Subcutaneous abdominal adipose tissue (tissue), 5 donors: Measurements from ENCODE around the gene CPED1.
"Not testable (repeated sequence)": the region's sequence is repeated elsewhere in the genome, so short reads cannot be mapped to it uniquely, and the experiment has no call there.

Source experiments
- H3K27ac ChIP-seq: one replicate; pipeline ENCODE4 v1.7.0; 2013; ENCODE audit warnings: low read depth, mild to moderate bottlenecking, inconsistent platforms, low read length, moderate library complexity
- H3K27me3 ChIP-seq, 5 donors: one replicate each; pipeline ENCODE4 v1.7.0; 2013; ENCODE audit warnings: low read length in 5 of 5, inconsistent platforms in 1 of 5; ENCODE audit not compliant: control insufficient read depth in 5 of 5, insufficient read depth in 4 of 5
- H3K36me3 ChIP-seq, 5 donors: one replicate each; pipeline ENCODE4 v1.7.0; 2013; ENCODE audit warnings: low read length in 5 of 5; ENCODE audit not compliant: control insufficient read depth in 5 of 5, insufficient read depth in 5 of 5
- H3K4me1 ChIP-seq, 5 donors: one replicate each; pipeline ENCODE4 v1.7.0; 2013; ENCODE audit warnings: low read length in 5 of 5, mild to moderate bottlenecking in 3 of 5, moderate library complexity in 1 of 5; ENCODE audit not compliant: control insufficient read depth in 5 of 5, insufficient read depth in 5 of 5
- H3K4me3 ChIP-seq, 5 donors: one replicate each; pipeline ENCODE4 v1.7.0; 2013; ENCODE audit warnings: low read length in 5 of 5, low read depth in 1 of 5
- H3K9ac ChIP-seq, 5 donors: one replicate each; pipeline ENCODE4 v1.7.0; 2013; ENCODE audit warnings: low read length in 5 of 5, mild to moderate bottlenecking in 4 of 5, moderate library complexity in 3 of 5
- H3K9me3 ChIP-seq, 5 donors: one replicate each; pipeline ENCODE4 v1.7.0; 2013; ENCODE audit warnings: low read length in 5 of 5; ENCODE audit not compliant: control insufficient read depth in 5 of 5
- donor health status: healthy.
- donor health status: healthy.
- donor health status: healthy.
- donor health status: healthy.
- donor health status: healthy.

Gene CPED1

DNA sequence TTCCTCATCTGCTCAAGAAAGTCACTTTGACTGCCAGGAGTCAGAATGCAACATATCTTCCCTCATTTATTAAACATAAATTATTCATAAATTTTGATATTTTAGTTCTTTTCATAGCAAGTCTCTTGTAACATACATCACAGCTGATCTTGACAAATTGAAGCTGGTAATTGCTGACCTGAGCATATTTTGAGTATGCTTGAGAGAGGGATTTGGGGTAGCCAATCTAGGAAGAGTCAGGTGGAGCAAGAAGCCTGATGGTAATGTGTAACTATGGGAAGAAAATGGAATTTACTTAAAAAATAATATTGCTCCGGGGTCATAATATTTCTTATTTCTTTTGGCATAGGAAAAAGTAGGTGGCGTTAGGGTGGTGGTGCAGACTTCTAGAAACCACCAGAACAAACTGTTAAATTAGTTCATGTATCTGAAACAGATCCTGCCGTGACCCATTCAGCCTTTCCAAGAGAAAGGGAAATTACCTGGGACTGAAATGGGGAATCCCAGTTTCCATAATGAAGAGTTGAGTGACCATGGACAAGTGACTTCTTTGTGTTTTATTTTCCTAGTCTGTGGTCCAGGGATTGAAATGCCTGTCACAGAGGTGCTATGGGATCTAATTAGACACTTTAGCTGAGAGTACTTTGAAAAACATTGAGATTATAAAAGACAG, 12.9 kb downstream of the CPED1 start:
- no peaks in the 10 kb centered on the region for H3K9me3 ChIP-seq
- no peak overlapping the region for H3K4me3 ChIP-seq
- no peak overlapping the region for H3K9ac ChIP-seq
- peaks cover 4 to 58% (median 46%) of the 10 kb centered on the region in 5 donors for H3K4me1 ChIP-seq
- peak overlapping the region; percentile 18 for H3K27ac ChIP-seq
- H3K27me3 ChIP-seq: no peaks in the 10 kb centered on the region
- H3K36me3 ChIP-seq: peaks cover 0 to 5% (median 0%) of the 10 kb centered on the region in 5 donors

DNA sequence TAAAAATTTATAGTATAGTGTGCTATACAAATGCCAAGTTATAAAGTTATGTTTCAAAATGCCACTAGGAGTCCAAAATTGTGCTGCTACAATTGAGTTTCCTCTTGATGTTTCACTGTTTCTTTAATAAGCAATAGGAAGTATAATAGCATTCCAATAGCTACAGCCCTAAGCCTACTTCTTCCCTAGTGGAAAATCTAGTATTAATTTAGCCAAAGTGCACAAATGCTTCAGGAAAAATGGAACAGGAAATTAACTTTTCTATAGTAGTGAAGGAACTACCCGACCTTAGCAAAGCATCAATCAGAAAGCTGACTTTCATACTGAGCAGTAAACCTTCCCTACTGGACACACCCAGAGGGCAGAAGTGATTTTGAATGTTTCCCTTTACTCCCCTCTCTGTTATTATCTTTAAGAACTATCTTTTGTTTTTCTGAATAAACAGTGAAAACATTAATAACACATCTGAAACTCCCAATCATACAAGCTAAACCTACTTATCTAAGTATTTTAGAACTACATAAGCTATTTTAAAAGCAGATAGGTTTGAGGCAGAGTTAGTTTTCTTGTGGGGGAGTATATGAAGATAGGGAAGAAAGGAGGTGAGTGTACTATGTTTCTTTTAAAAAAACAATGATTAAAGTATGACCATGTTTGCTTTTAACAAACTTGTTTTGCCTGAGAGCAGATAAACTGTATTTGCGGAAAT, 13.7 kb downstream of the CPED1 start:
- Histone ChIP-seq H3K9me3 (no peaks in the 10 kb centered on the region), H3K9ac (peak overlapping the region in 1 of 5 donors; percentile 37), H3K4me1 (peaks cover 0 to 57% (median 46%) of the 10 kb centered on the region in 5 donors), H3K27ac (peak overlapping the region; percentile 18), H3K27me3 (no peaks in the 10 kb centered on the region), H3K36me3 (peaks cover 0 to 5% (median 0%) of the 10 kb centered on the region in 5 donors), H3K4me3 (no peak overlapping the region)

DNA sequence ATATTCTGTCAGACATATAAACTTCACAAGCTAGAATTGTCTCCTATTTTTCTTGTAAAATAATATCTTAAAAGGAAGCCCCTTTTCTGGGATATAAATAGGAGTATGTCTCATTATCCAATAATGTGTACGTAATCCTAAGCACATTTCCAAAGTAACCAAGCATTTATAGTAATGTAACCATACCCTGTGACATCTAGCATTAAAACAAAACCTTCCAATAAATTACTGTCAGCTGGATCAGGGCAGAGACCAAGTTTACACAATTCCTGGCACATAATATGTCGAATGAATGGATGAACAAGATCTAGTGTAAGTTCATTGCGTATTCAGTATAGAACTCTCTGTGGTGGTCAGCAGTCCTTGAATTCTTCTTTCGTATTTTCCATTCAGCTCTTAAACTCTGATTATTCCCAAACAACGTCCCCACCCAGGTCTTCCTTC, 14.3 kb downstream of the CPED1 start:
- Histone ChIP-seq H3K9ac (no peak overlapping the region), H3K36me3 (peaks cover 0 to 5% (median 0%) of the 10 kb centered on the region in 5 donors), H3K4me3 (no peak overlapping the region), H3K9me3 (no peaks in the 10 kb centered on the region), H3K27me3 (no peaks in the 10 kb centered on the region), H3K4me1 (peaks cover 0 to 54% (median 46%) of the 10 kb centered on the region in 5 donors), H3K27ac (peak overlapping the region; percentile 18)

DNA sequence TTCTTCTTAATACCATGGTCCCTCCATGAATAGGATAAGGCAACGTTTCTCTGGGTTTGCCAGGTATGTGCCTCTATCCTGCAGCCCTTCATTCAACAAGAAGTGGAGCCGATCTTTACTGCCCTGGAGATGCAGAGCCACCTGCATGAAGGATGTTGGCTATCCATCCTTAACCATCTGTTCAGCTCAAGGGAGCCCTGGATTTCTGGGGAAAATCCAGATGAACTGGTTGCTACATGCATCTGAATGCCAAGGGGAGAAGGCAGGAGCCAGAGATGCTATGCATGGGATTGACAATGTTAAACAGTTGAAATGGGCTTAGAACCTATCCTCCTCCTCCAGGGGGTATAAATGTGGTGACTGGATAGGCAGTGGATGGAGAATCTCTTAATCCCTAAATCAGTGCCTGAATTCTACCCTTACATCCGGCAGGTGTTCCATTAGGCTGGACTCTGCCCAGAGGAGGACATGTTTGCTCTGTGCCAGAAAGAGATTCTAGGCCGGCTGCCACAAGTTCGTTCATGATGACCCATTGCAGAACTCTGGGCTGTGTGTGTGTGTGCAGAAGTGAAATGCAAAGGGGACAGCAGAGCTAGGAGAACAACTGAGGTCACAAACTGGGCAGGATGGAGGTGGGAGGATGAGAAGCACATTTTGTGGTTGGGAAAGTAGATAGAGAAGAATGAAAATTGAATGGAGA, 15.6 kb downstream of the CPED1 start:
- no peaks in the 10 kb centered on the region for H3K36me3 ChIP-seq
- H3K4me3 ChIP-seq: no peak overlapping the region
- H3K27ac ChIP-seq: no peak overlapping the region
- no peak overlapping the region for H3K9ac ChIP-seq
- no peaks in the 10 kb centered on the region for H3K9me3 ChIP-seq
- H3K27me3 ChIP-seq: no peaks in the 10 kb centered on the region
- H3K4me1 ChIP-seq: peaks cover 0 to 43% (median 41%) of the 10 kb centered on the region in 5 donors

DNA sequence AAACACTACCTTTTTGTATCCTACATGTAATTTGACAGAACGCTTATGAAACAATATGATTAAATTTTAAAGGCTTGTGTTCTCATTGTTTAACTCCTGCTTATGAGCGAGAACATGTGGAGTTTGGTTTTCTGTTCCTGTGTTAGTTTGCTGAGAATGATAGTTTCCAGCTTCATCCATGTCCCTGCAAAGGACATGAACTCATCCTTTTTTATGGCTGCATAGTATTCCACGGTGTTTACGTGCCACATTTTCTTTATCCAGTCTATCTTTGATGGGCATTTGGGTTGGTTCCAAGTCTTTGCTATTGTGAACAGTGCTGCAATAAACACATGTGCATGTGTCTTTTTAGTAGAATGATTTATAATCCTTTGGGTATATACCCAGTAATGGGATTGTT, 16.5 kb downstream of the CPED1 start:
- not testable (repeated sequence) for H3K9me3 ChIP-seq, H3K27ac ChIP-seq, H3K9ac ChIP-seq, H3K4me3 ChIP-seq, H3K36me3 ChIP-seq, H3K27me3 ChIP-seq
- peaks cover 0 to 35% (median 31%) of the 10 kb centered on the region in 5 donors for H3K4me1 ChIP-seq

DNA sequence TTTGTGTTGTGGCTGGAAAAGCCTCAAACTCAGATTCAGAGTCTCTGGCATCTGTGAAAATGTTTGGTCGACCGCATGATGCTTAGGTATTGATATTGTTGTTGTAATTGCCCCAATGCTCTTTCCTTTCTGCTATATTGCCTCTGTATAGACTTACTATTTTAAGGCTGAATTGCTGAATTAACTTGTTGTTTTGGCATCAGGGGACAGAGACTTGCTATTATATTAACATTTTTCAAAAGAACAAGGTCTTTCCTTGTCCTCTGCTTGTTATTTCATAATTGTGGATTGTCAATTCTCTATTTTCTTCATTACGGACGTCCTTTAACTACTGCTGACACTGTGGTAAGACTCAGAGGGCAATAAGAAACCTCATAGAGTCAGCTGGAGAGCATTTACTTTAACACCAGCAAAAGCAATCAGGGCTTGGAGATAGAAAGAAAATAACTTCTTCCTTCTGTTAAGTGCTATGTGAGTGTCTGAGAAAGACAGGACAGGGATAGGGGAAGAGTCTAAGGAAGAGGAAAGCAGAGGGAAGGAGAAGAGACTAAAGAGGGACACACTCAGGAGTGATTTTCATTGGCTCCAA, 17.6 kb downstream of the CPED1 start:
- Histone ChIP-seq H3K9ac (no peak overlapping the region), H3K36me3 (no peaks in the 10 kb centered on the region), H3K27ac (no peak overlapping the region), H3K4me3 (no peak overlapping the region), H3K27me3 (no peaks in the 10 kb centered on the region), H3K4me1 (peaks cover 0 to 25% (median 22%) of the 10 kb centered on the region in 5 donors), H3K9me3 (no peaks in the 10 kb centered on the region)

DNA sequence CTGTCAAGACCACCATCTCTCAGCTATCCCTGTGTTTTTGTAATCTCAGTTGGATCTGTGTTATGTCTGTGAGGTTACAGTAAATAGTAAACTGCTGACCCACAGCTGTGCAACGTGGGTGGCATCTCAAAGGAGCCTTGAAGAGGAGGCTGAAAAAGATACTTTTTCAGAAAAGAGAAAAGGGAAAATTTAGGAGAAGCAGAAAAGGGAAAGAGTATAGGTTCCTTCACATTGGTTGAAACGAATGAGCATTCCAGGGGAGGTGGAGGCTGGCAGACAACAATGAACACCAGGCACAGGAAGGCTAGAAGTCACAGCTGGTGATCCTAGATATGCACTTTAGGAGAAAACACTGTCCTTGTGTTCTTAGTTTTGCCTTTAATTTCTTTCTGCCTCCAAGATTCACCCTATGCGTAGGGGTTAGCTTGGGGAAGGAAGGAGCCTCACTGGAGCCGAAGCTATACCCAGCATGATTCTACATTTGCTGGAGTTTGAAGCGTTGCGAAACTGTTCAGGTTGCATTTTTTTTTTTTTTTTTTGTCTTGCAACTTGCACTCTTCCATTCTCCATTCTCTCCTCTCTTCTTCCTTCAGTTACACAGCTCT, 18.3 kb downstream of the CPED1 start:
- Histone ChIP-seq H3K4me1 (peaks cover 0 to 20% (median 19%) of the 10 kb centered on the region in 5 donors), H3K27ac (no peak overlapping the region), H3K9ac (no peak overlapping the region), H3K9me3 (no peaks in the 10 kb centered on the region), H3K4me3 (no peak overlapping the region), H3K36me3 (no peaks in the 10 kb centered on the region), H3K27me3 (no peaks in the 10 kb centered on the region)

DNA sequence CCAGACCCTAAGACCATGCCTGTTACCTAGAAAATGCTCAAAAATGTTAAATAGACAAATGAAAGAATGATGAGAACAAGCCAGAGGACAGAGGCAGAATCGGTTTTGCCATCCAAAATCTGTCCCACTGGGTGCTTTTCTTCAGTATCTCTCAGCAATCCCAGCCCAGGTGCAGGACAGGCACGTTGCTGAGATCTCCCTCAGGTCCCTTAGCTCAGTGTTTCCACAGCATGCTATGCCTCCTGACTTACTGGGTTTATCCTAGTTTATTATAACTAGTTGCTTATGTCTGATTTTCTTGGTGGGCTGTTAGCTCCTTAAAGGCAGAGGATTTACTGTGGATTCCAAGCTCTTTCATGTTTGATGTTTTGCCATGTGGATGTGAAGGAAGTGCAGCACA, 20.3 kb downstream of the CPED1 start:
- no peak overlapping the region for H3K9ac ChIP-seq
- no peaks in the 10 kb centered on the region for H3K27me3 ChIP-seq
- H3K36me3 ChIP-seq: no peaks in the 10 kb centered on the region
- H3K27ac ChIP-seq: no peak overlapping the region
- no peak overlapping the region for H3K4me3 ChIP-seq
- peaks cover 2 to 29% (median 22%) of the 10 kb centered on the region in 5 donors for H3K4me1 ChIP-seq
- H3K9me3 ChIP-seq: no peaks in the 10 kb centered on the region

DNA sequence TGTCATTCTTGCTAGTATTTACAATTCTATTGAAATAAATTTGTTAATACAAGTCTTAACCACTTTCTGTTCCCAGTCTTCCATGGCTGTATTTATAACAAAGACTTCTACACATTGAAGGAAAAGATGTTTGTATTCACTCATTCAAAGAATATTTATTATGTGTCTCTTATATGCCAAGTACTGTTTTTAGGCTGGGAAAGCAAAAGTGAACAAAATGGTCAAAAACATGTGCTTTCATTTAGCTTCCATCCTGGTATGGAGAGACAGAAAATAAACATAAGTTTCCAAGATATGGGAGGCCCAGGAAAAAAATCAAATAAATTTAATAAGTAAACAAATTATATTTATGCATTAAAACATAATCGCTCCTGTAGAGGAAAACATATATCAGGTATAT, 22.9 kb downstream of the CPED1 start:
- peaks cover 2 to 24% (median 21%) of the 10 kb centered on the region in 5 donors for H3K4me1 ChIP-seq
- H3K27me3 ChIP-seq: no peaks in the 10 kb centered on the region
- no peak overlapping the region for H3K4me3 ChIP-seq
- no peak overlapping the region for H3K9ac ChIP-seq
- no peaks in the 10 kb centered on the region for H3K9me3 ChIP-seq
- no peak overlapping the region for H3K27ac ChIP-seq
- peaks cover 1 to 8% (median 6%) of the 10 kb centered on the region in 5 donors for H3K36me3 ChIP-seq
